Measurements from ENCODE around the gene ZNF133. TPM values are rescaled to one million over a fixed set of nuclear protein-coding genes. Genes with fewer than 3 reads are reported as not detected.
A peak's percentile ranks its signal among the peaks of the same experiment; 100 is the strongest.

ZNF133 gene
- total and polyA plus RNA-seq, 2 of the 13 experiments (the other 11 are each of a cell fraction or from before 2014, with no cell fraction given) = 23.5 to 26.7 TPM

DNA sequence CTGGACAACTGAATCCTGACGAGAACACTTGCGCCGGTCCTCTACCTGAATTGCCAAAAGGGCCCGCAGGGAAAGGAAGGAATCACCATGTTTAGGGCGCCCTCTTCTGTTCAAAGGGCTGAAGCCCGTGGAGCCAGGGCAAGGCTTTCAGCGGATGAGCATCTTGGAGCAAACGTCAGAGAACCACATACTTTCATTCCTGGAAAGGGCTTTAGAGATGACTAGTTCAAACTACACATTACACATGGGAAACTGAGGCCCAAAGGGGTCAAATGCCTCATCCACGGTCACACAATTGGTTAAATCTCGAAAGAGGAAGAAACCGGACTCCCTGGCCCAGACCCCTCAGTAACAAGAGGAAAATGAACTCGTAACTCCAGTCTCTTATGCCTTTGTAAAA, 11.5 kb upstream of the ZNF133 start (continued):
- TF ChIP-seq, protein P1, sequence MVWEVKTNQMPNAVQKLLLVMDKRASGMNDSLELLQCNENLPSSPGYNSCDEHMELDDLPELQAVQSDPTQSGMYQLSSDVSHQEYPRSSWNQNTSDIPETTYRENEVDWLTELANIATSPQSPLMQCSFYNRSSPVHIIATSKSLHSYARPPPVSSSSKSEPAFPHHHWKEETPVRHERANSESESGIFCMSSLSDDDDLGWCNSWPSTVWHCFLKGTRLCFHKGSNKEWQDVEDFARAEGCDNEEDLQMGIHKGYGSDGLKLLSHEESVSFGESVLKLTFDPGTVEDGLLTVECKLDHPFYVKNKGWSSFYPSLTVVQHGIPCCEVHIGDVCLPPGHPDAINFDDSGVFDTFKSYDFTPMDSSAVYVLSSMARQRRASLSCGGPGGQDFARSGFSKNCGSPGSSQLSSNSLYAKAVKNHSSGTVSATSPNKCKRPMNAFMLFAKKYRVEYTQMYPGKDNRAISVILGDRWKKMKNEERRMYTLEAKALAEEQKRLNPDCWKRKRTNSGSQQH (CRISPR knock-in tag; IDR thresholded peaks at IDR 0.05; ENCODE audit: low read depth) = 0 out of 2 replicates have a peak, but pooled peaks have one; percentile 67
- TF ChIP-seq CHD4 (IDR thresholded peaks at IDR 0.05; ENCODE audit: borderline replicate concordance, low read length) (no peak), GATAD2A (CRISPR knock-in tag; IDR thresholded peaks at IDR 0.05) (0 out of 2 replicates have a peak, but pooled peaks have one; percentile 17), ZNF75D (CRISPR knock-in tag; IDR thresholded peaks at IDR 0.05; ENCODE audit: borderline replicate concordance) (no peak), SP140L (CRISPR knock-in tag; IDR thresholded peaks at IDR 0.05; ENCODE audit: borderline replicate concordance) (no peak), ARHGAP35 (CRISPR knock-in tag; IDR thresholded peaks at IDR 0.05; ENCODE audit: borderline replicate concordance) (0 out of 2 replicates have a peak, but pooled peaks have one; percentile 33), SMAD3 (CRISPR knock-in tag; IDR thresholded peaks at IDR 0.05) (peak; percentile 44; the same call in 1 of the 2 replicates), SMARCE1 (IDR thresholded peaks at IDR 0.05; ENCODE audit: borderline replicate concordance) (no peak), ZNF567 (CRISPR knock-in tag; IDR thresholded peaks at IDR 0.05; ENCODE audit: borderline replicate concordance) (no peak; the same call in 1 of the 2 replicates), THAP11 (CRISPR knock-in tag; IDR thresholded peaks at IDR 0.05) (peak; percentile 66), MIER2 (CRISPR knock-in tag; IDR thresholded peaks at IDR 0.05) (no peak), ZFP37 (CRISPR knock-in tag; IDR thresholded peaks at IDR 0.05; ENCODE audit: borderline replicate concordance) (no peak), ZNF768 (CRISPR knock-in tag; IDR thresholded peaks at IDR 0.05) (no peak), HOXA7 (CRISPR knock-in tag; IDR thresholded peaks at IDR 0.05) (no peak), REXO4 (CRISPR knock-in tag; IDR thresholded peaks at IDR 0.05; ENCODE audit: borderline replicate concordance) (no peak), ZNF660 (CRISPR knock-in tag; IDR thresholded peaks at IDR 0.05; ENCODE audit: borderline replicate concordance, low read depth) (no peak), CBX5 (CRISPR knock-in tag; IDR thresholded peaks at IDR 0.05; ENCODE audit: borderline replicate concordance) (no peak; the same call in 1 of the 2 replicates), ZNF124 (CRISPR knock-in tag; IDR thresholded peaks at IDR 0.05) (0 out of 2 replicates have a peak, but pooled peaks have one; percentile 54), KDM6A (CRISPR knock-in tag; IDR thresholded peaks at IDR 0.05; ENCODE audit: low read depth) (no peak), ZNF326 (CRISPR knock-in tag; IDR thresholded peaks at IDR 0.05; ENCODE audit: borderline replicate concordance) (no peak), SALL1 (CRISPR knock-in tag; IDR thresholded peaks at IDR 0.05) (peak; percentile 51; the same call in 1 of the 2 replicates), PAWR (CRISPR knock-in tag; IDR thresholded peaks at IDR 0.05; ENCODE audit: borderline replicate concordance) (no peak)
- TF ChIP-seq, protein P2, sequence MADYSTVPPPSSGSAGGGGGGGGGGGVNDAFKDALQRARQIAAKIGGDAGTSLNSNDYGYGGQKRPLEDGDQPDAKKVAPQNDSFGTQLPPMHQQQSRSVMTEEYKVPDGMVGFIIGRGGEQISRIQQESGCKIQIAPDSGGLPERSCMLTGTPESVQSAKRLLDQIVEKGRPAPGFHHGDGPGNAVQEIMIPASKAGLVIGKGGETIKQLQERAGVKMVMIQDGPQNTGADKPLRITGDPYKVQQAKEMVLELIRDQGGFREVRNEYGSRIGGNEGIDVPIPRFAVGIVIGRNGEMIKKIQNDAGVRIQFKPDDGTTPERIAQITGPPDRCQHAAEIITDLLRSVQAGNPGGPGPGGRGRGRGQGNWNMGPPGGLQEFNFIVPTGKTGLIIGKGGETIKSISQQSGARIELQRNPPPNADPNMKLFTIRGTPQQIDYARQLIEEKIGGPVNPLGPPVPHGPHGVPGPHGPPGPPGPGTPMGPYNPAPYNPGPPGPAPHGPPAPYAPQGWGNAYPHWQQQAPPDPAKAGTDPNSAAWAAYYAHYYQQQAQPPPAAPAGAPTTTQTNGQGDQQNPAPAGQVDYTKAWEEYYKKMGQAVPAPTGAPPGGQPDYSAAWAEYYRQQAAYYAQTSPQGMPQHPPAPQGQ (CRISPR knock-in tag; IDR thresholded peaks at IDR 0.05; ENCODE audit: borderline replicate concordance) = no peak
- TF ChIP-seq, protein P3, sequence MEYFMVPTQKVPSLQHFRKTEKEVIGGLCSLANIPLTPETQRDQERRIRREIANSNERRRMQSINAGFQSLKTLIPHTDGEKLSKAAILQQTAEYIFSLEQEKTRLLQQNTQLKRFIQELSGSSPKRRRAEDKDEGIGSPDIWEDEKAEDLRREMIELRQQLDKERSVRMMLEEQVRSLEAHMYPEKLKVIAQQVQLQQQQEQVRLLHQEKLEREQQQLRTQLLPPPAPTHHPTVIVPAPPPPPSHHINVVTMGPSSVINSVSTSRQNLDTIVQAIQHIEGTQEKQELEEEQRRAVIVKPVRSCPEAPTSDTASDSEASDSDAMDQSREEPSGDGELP (IDR thresholded peaks at IDR 0.05; ENCODE audit: borderline replicate concordance, low read depth) = no peak
- TF ChIP-seq, protein P4, sequence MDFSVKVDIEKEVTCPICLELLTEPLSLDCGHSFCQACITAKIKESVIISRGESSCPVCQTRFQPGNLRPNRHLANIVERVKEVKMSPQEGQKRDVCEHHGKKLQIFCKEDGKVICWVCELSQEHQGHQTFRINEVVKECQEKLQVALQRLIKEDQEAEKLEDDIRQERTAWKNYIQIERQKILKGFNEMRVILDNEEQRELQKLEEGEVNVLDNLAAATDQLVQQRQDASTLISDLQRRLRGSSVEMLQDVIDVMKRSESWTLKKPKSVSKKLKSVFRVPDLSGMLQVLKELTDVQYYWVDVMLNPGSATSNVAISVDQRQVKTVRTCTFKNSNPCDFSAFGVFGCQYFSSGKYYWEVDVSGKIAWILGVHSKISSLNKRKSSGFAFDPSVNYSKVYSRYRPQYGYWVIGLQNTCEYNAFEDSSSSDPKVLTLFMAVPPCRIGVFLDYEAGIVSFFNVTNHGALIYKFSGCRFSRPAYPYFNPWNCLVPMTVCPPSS (IDR thresholded peaks at IDR 0.05) = no peak
- TF ChIP-seq, protein P5, sequence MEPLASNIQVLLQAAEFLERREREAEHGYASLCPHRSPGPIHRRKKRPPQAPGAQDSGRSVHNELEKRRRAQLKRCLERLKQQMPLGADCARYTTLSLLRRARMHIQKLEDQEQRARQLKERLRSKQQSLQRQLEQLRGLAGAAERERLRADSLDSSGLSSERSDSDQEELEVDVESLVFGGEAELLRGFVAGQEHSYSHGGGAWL (CRISPR knock-in tag; IDR thresholded peaks at IDR 0.05) = 0 out of 2 replicates have a peak, but pooled peaks have one; percentile 27
